HPDE6-E6E7 (cell line): ENCODE measurements around the gene GOLM1.
"Not testable (repeated sequence)": the region's sequence is repeated elsewhere in the genome, so short reads cannot be mapped to it uniquely, and the experiment has no call there.

Experiments used
- DNase-seq: peaks from one replicate; pipeline ENCODE4 v3.0.0; 2011; ENCODE audit warnings: missing footprints; ENCODE audit errors: extremely low spot score

The GOLM1 gene, protein sequence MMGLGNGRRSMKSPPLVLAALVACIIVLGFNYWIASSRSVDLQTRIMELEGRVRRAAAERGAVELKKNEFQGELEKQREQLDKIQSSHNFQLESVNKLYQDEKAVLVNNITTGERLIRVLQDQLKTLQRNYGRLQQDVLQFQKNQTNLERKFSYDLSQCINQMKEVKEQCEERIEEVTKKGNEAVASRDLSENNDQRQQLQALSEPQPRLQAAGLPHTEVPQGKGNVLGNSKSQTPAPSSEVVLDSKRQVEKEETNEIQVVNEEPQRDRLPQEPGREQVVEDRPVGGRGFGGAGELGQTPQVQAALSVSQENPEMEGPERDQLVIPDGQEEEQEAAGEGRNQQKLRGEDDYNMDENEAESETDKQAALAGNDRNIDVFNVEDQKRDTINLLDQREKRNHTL

DNA sequence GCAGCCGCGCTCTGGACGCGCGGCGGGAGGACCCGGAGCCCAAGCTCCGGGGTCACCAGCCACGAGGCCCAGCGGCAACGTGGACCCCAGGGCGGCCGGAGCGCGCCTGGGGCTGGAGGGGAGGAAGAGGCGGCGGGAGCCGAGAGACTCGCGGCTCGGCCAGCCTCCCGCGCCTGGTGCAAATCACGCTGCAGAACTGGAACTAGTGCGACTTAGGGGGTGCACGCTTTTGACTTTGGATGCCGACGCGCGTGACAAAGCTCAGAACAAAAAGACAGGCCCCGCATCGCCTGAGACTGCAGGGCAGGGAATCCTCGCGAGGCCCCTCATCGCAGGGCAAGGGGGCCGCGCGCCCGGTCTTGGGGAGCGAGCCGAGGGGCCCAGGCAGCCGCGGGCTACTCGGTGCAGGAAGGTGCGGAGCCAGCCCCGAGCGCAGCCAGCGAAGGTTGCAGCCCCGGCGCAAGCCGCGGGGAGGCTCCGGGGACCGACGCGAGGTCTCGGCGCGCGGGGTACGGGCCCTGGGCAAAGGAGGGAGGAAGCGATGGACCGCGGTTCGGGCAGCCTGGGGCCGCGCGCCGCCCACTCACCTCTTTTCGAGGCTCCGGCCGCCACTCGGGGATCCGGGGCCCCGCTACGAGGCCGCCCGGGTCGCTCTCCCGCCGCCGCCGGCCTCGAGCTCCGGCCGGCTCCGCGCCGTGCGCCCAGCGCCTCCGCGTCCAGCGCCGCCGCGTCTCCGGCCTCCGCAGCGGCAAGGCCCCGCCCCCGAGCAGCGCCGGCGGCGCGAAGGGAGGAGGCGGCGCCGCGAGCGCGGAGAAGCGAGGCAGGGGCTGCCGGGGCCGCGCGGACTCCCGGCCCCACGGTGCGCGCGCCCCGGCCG, at the start of gene GOLM1:
TSS of gene GOLM1 (minus strand) at position 735 of the 877 bp plus-strand sequence. CDS start 20,238 bp downstream, outside the sequence.
- peak; percentile 51 for DNase-seq

DNA sequence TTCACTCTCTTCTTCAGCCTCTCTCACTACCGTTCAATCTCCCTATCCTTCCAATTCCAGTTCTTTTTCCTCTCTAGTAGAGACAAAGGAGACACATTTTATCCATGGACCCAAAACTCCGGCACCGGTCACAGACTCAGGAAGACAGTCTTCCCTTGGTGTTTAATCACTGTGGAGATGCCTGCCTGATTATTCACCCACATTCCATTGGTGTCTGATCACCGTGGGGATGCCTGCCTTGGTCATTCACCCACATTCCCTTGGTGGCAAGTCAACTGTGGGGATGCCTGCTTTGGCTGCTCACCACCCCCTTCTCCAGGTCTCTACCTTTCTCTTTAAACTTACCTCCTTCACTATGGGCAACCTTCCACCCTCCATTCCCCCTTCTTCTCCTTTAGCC, 47.3 kb upstream of the GOLM1 start:
- DNase-seq: not testable (repeated sequence)

DNA sequence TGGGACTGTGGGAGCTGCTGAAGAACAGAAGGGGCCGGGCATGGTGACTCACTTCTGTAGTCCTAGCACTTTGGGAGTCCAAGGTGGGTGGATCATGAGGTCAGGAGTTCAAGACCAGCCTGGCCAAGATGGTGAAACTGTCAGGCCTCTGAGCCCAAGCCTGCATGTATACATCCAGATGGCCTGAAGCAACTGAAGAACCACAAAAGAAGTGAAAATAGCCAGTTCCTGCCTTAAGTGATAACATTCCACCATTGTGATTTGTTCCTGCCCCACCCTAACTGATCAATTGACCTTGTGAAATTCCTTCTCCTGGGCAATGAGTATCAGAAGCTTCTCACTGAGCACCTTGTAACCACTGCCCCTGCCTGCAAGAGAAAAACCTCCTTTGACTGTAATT, 46.6 kb upstream of the GOLM1 start:
- DNase-seq: not testable (repeated sequence)

DNA sequence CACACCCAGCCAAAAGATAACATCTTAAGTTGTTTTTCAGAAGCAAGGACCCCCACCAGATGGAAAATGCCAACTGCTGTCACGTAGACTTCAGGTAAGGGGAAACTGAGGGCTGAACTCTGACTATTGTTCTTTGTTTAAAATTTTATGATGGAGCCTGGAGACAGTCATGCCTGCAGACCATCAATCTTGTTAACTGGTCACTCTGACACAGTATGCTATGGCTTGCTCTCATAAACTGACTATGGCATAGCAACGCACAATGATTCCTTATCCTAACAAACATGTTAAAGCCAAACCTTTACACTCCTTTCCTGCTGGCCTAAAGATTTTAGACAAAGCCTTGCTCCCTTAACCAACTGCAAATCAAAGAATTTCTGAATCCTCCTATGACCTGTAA, 43.6 kb upstream of the GOLM1 start:
- DNase-seq: no peak

DNA sequence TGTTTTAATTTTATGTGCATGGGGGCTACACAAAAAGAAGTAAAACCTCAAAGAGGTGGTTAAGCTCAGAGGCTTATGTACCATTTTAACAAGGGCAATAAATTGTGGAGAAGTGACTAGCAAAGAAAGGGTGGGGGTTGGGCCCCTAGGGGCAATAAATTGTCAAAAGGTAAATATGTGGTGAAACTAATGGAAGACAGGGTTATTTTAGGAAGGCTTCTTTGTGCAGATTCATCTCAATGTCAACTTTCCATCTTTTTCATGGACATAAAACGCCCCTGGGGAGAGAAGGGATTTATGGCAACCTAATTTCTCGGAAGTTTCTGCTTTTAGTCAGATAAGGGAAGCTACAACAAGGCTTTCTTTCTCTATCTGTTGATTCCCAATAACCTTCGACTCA, 42.5 kb upstream of the GOLM1 start:
- DNase-seq: no peak

DNA sequence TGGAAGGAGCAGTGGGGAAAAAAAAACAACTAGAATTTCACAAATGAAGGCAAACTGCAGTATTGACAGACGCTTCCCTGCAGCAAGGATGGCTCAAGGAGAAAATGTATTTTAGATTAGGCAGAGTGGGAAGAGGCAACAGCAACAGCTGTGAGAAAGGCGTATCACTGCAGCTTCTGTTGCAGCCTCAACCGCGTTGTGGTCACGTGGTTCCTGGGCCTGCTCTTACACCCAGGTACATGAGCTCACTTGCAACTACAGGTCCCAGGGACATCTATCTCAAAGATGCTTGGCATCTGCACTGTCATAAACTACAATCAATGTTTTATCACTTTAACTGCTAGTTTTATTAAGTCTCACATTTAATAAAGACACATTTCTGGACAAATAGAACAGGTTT, 36.0 kb upstream of the GOLM1 start:
- DNase-seq: no peak

DNA sequence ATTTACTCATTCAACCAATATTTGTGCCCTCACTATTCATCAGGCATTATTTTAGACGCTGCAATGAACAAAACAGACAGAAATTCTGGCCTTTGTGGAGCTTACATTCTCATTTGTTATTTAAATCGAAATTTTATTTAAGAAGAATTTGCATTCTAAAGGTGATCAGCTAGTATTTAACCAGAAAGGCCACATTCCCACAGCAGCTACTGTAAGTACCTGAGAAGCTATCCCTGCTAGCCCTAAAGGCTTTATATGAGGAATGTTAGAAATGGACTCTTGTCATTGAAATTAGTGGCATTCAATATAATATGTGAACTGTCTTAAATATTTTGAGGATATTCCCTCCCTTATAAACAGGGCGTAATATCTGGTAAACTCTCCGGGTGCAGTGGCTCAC, 35.0 kb upstream of the GOLM1 start:
- no peak for DNase-seq

DNA sequence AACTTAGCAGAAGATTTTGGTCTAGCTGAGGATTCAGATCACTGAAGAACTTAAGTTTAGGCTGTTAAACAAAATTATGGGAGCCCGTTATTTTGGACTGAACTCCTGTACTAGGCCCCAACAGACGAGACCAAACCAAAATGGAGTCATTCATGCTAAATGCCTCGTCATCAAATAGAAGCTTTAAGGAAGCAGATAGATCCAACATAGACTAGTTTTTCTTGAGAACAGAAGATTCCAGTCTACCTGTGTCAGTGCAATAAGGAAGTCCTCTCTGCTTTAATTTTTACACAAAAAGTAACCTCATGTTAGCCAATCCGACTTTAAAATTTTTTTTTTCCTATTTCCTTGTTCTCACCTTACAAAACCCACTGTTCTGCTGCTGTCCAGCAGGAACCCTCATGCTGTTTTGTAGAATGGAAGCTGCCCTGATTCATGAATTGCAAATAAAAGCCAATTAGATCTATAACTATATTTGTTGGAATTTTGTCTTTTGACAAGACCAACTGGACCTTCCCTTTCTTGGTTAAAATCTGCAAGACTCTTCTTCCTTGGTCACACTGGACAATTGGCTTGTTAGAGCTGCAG, 29.0 kb upstream of the GOLM1 start:
- DNase-seq: no peak

DNA sequence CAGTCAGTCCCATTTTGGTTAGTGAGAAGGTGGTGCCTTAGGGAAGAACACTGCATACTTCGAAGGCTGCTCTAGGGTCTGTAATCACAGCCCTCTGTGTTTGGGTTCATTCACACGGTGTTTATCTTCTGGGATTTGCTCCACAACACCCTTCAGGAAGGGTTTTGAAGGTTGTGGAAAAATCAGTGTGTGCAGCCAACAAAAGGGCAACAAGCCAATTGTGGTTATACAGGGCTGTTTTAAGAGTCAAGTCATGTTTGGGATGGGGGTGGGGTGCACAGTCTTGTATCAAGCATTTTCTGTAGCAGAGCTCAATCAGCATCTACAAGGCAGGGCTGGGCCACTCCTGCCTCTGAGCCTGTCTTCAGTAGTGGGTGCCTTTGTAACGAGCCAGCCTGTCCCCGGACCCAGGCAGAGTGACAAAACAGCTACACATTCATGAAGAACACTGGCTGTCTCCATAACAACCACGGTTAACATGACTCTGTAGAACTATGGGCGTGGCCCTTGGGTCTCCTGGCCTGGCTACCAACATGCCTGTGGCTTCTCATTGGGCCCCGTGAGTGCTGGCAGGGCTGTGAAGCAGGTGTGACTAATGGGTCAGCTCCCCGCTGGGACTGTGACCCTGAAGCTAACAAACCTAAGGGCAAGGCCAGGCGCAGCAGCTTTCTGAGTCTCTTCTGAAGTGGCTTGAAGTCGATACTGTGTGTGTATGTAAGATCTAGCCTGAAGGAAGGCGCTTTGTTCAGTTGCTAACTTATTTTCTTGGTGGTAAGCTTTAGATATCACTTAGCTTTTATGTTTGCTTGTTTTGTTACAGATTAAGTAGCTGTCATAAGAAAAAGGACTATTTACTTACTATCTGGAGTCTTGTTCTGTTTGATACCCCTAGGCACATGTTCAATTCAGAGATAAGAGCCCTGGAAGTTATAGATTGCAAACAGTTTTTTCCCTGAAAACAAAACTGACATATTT, 27.9 kb upstream of the GOLM1 start:
- peak; percentile 96 for DNase-seq

DNA sequence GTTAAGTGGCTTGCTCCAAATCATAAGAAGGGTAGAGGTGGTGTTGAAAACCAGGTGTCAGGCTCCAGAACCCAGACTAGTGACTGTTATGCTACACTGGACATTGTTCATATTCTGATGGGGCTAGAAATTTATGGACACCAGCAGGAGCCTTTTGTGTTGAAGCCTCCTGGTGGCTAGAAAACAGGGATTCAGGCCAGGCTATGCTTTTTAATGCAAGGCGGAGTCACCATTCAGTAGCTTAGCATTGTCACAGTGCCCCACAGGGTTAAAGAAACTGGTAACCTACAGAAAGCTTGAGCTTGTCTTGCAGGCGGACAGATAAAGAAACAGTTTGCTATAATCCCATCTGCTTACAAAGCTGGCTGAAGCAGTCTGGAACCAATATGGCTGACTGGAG, 23.0 kb upstream of the GOLM1 start:
- DNase-seq: no peak

DNA sequence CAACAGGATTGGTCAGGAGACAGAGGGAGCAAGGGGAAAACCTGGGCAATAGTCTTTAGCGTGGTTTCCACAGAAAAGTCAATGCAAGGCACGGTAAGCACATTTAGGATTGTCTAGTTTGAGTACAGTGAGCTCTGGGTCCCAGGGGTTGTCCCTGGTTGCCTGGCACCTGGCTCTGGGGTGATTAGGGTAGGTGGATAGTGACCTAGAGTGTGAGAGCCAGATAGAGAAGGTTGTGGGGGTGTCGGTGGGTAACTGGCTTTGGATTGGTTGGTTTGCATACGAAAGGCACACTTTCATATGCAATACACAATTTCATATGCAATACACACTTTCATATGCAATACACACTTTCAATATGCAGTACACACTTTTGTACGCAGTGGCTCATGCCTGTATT, 20.1 kb upstream of the GOLM1 start:
- DNase-seq: no peak

DNA sequence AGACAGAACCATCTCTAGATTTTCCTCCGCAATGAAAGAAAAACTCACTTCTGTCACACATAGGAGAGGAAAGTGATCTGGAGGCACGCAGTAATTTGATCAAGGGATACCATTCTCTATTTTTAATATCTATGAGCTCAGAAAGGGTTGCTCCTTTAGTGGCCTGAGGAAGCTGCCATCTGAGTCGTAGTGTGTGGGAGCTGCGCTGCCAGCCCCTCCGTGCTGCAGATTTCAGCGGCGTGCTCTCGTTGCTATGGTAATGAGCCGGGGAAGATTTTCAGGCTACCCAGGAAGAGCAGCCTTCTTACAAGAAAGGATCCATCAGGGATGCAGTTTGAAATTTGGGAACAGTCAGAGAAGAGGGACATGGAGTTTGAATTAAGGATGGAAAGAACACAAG, 17.1 kb upstream of the GOLM1 start:
- DNase-seq: no peak

DNA sequence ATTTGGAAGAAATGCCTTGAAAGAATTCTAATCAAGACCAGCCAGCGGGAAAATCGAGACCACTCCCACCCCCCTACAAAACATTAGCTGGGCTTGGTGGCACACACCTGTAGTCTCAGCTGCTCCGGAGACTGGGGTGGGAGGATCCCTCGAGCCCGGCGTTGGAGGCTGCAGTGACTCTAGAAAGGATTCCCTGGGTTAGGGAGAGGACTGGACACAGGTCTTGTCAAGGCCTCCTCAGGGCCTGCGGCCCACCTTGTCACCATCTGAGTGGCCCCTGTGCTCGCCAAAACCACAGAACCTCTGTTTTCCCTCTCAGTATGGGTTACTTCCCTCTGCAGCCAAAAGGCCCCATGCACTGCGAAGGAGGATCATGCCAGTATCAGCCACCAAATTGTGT, 16.5 kb upstream of the GOLM1 start:
- DNase-seq: no peak

DNA sequence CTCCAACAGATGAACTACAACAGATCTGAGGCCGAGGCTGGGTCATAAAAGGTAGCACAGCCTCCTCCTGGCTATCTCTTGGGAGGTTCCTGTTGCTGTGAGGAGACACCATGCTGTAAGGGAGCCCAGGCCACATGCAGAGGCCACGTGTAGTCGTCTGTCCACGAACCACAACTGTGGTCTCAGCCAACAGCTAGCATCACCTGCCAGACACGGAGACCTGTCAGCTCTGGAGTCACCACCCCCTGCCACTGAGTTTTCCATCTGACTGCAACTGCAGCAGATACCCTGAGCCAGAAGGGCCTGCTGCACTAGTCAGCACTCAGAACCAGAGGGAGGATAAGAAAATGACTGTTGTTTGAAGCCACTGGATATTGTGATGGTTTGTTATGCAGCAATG, 12.7 kb upstream of the GOLM1 start:
- DNase-seq: no peak

DNA sequence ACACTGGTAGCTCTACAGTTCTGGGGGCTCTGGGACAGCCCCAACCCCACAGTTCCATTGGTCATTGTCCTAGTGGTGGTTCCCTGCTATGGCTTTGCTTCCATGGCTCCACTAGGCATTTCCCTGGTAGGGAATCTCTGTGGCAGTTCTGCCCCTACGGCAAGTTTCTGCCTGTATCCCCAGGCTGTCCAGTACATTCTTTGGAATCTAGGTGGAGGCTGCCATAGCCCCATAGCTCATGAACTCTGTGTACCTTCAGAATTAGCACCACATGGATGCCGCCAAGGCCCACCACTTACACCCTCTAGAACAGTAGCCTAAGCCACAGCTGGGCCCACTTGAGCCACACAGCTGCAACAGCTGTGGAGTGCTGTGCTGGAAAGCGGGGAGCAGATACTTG, 3.3 kb upstream of the GOLM1 start:
- DNase-seq: no peak

DNA sequence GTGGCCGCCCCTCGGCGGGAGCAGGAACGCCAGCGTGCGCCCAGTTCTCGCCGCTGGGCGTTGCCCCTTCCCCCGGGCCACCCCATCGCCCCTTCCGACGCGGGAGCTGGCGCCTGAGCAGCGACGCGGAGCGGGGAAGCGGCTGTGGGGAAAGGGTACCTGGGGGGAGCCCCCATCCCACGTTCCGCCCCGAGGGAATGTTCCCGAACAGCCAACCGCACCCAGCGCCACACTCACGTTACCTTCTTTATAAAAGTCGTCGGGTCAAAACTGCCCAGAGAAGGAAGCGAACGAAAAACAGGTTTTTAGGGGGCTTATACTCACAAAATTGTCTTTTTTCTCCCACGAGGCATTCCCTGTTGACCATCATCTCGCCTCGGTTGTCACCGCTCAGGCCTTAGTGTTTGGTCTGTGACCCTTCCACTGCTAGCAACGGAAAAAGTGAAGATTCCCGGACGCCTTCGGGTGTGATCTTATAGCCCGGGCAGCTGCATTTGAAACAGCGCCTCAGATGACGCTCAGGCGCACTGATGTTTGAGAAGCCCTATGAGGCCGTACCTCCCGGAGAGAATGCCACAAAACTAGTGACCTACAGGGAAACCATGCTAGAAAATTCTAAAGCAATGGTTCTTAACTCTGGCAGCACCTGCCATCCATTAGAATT, 475 bp upstream of the GOLM1 start:
- no peak for DNase-seq

DNA sequence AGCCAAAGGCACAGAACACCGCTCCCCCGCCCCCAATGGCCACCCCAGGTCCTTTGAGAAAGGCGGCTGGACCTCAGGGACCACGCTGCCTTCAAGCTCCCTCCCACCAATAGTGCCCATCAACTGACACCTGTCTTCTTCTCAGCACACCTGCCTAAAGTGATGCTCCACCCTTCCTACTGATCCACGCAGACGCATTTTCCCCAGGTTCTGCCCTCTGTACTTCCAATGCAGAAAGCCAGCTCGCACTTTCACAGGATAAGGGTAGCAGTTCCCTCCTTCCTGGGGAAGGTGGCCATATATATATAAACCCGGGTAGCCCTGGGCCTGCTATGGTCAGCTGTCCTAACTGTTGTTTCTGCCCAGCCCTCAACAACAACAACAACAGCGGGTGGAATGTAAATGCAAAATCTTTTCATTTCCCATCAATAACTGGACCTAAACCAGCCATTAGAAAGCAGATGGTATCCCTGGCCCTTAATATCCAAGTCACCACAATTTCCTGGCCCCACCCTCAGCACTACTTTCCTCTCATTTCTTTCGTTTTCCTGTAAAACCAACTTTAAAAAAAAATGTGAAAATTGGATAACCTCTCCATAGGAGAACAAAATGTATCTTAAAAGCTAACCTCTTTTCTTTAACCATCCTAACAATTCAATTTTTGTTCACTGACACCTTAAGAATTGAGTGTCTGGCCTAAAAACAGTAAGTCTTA, 1.7 kb downstream of the GOLM1 start:
- no peak for DNase-seq

DNA sequence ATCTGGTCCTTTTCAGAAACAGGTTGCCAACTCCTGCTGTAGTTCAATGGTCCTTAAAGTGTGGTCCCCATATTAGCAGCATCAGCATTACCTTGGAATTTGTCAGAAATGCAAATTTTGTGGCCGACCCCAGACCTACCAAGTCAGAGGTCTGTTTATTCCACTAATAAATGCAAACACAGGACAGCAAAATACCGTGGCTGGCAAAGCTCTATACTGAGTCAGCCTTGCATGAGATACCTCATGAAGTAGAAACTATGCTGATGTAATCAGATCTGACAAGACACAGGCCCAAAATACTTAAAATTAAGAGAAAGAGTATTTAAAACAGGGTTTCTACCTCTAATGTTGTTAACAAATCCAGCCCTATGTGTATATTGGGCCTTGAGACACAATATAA, 3.0 kb downstream of the GOLM1 start:
- DNase-seq: no peak

DNA sequence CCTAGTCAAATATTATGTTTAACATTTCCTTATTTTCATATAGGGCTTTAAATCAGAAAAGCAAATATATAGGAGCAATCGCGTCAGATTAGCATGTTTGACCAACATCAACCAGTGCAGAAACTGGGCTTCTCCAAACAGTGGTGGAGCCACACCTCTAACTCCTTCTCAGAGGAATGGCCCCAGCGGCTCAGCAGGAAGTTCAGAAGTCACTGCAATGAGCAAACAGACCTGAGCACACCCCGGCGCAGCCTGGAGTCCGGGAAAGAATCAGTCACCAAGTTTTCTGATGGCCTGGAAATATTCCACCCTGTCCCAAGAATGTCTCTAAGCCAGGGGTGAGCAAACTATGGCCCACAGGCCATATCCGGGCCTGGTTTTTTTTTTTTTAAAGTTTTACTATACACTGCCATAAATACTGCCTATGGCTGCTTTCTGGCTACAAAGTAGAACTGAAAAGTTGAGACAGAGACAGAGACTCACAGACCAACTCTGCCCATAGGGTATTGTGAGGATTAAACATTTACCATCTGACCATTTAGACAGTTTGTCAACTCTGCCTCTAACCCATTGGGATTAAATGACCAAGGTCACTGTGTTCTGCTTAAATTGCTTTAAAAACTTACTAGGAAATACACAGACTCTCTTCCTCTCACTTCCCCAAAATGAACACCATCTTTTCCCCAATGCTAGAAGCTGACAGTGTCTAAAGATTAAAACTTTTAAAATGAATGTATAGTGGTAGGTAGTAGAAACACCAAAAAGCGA, 5.4 kb downstream of the GOLM1 start:
- peak; percentile 40 for DNase-seq
